COR-L47 (cell line): ENCODE data around the gene SORCS2.
"Not testable (repeated sequence)": the region's sequence is repeated elsewhere in the genome, so short reads cannot be mapped to it uniquely, and the experiment has no call there.

ENCODE experiments used
- DNase-seq: peaks from one replicate; lab custom pipeline; 2025; lab: John Stamatoyannopoulos, UW

The SORCS2 gene

DNA sequence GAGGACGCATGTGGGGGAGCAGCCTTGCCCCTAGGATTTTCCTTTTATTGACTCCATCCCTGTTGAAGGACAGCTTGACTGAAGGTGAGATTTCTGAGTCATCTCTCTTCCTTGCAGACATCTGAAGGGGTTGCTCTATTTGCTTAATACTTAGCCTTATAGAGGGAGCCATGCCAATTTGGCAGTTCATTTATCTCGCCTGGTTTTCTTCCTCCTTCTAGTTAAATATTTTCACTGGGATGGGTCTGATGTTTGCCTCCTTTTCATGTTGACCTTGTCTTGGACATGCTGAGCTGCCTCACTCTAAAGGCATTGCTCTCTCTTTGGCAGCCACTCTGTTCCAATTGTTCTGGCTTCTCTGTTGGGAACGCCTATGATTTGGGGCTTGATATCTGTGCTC is 393.4 kb downstream of the SORCS2 start:
- DNase-seq = no peak

- DNase-seq = no peak
Observed at GRCh38 chr4:7587433-7588405, 395.4 kb downstream of the SORCS2 start.

DNA sequence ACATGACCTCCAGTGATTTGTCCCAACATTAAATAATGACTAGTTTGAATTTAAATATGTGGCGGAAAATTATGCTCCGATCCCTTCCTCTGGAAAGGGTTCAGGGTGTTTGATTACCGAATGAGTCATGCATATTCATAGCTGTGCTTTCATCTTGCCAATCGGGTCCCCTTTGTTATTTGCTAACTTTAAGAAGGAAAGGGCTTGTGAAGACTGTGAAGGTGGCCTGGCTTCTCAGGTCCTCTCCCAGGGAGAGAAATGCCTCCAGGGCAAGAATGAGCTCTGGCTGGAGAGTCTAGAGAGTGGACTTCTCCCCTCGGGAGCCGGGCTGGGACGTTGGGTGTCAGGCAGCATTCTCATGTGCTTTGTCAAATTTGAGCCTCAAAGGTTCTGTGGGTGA is 397.9 kb downstream of the SORCS2 start:
- no peak for DNase-seq

GRCh38 chr4:7590899-7591298 is 398.6 kb downstream of the SORCS2 start:
- DNase-seq = no peak

- no peak for DNase-seq
Observed at GRCh38 chr4:7591409-7592053, 399.2 kb downstream of the SORCS2 start.

DNA sequence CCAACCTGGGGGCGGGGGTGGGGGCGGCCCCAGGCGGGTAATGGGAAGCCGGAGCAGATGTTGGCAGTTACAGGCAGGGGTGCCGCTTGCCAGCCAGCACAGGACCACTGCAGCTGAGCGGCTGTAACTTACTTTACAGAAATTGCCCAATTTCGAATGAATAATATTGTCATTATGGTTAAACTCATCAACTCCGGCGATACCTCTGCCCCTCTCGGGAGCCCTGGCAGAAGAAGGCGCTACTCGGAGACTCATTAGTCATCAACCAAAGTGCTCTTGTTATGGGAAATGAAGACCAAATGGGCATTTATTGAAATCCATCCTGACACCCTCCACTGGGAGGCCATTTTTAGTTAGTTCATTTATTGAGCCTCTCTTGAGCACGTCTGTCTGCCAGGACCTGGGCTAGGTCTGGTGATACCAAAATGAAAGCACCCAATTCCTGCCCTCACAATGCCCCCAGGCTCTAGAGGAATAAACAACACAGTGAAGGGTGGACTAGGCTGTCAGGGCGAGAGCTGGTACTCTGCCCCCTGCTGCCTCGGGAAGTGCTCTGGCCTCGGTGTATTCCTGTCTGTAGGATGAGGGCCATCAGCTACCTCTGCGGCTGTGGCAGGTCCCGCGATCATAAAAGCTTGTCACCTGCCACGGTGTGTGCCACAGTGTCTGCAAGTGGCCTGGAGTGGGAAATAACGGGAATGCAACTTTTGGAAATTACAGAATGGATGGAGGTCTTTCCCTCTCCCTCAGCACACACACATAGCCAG is 401.5 kb downstream of the SORCS2 start:
- no peak for DNase-seq

GRCh38 chr4:7595934-7596461 is 403.7 kb downstream of the SORCS2 start:
- DNase-seq = no peak

DNA sequence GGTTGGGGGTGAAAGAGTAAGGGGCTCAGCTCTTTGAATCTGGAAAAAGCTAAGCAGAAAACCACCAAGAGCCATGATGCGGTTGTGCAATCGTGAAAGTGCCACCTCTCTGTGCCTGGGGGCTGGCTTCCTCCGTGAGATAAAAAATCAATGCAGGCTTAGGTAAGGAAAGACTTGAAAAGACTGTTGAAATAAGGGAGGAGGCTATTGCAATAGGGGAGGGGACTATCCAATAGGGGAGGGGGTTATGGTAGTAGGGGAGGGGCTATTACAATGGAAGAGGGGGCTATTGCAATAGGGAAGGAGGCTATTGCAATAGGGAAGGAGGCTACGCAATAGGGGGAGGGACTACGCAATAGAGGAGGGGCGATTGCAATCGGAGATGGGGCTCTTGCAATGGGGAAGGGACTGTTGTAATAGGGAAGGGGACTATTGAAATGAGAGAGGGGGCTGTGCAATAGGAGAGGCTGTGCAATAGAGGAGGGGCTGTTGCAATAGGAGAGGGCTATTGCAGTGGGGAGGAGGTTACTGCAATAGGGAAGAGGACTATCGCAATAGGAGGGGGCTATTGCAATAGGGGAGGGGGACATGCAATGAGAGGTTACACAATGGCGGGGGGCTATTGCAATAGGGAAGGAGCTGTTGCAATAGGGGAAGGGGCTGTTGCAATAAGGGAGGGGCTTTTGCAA is 404.7 kb downstream of the SORCS2 start:
- DNase-seq = no peak

- DNase-seq = no peak
Observed at GRCh38 chr4:7598939-7599790, 406.8 kb downstream of the SORCS2 start.

- DNase-seq = no peak
Observed at GRCh38 chr4:7600247-7600646, 407.9 kb downstream of the SORCS2 start.

GRCh38 chr4:7602166-7602565 is 409.8 kb downstream of the SORCS2 start:
- not testable (repeated sequence) for DNase-seq

GRCh38 chr4:7607156-7607910 is 415.0 kb downstream of the SORCS2 start:
- DNase-seq = no peak

- DNase-seq = no peak
Observed at GRCh38 chr4:7608046-7608445, 415.7 kb downstream of the SORCS2 start.

- no peak for DNase-seq
Observed at GRCh38 chr4:7609316-7609715, 417.0 kb downstream of the SORCS2 start.

GRCh38 chr4:7610022-7610670 is 417.8 kb downstream of the SORCS2 start:
- no peak for DNase-seq

DNA sequence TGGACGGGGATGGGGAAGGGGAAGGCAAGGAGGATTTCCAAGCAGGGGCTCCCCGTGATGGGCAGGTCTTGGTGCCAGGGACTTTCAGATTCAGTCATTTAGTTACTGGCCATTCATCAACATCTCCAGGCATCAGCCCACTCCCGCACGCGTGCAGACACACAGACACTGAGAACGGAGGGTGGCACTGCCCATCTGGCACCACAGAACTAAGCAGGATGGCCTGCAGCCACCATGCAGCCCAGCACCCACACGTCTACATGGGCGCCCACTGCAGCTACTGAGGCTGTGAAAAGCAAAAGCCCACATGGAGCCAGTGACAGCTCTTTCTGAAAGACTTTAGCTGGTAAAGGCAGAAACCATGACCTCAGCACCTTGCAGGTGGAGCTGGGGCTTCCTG is 418.5 kb downstream of the SORCS2 start:
- no peak for DNase-seq

DNA sequence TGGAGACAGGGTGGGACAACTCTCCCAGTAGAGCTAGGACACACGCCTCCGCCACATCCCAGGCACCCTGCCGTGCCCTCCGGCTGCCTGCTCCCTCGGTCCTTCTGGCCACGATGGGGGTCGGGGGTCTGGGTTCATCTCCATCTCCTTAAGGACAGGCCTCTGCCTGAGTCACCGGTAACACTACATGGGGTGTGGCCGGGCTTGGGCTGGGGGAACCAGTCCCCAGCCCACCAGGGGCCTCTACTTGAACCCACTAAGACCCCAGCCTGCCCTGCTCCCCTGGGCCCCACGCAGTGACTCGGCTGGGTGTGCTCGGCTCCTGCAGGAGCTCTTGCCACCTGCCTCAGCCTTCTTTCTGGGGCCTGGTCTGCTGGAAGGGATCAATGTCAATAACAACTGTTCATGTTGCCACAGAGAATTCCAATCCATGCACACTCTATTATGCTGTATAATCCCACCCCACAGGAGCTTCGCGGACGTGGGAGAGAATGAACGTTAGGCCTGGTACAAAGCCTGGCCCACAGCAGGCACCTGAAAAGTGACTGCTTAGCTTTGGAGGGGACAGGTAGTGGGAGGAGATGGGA is 420.1 kb downstream of the SORCS2 start:
- no peak for DNase-seq

- DNase-seq = no peak
Observed at GRCh38 chr4:7614350-7614949, 422.1 kb downstream of the SORCS2 start.

DNA sequence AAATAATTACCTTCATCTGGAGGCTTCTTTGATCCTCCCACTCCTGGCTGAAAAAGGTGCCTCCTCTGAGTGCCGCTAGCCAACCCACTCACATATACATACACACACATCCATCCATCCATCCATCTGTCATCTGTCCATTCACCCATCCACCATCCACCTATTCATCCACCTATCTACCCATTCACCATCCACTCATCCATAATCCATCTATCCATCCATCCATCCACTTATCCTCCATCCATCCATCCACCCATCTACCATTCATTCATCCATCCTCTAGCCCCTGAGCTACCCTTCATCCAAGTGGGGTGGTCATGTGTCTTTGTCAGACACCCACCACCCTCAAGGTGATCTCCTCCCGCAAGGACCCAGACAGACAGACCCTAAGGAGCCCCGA is 423.9 kb downstream of the SORCS2 start:
- no peak for DNase-seq
